Measurements from ENCODE around the gene SRSF1. TPM values are rescaled to one million over a fixed set of nuclear protein-coding genes. Genes with fewer than 3 reads are reported as not detected.
"Not testable (repeated sequence)": the region's sequence is repeated elsewhere in the genome, so short reads cannot be mapped to it uniquely, and the experiment has no call there.

The SRSF1 gene
- total and polyA plus RNA-seq, 7 experiments from 2014 or later, result 48.7 to 362 (median 122) TPM

GRCh38 chr17:57965521-57966160, 41.4 kb downstream of the SRSF1 start:
- POLR2A ChIA-PET, result interaction anchor here (1.3 kb wide), 1 partner anchor 29 kb away, joined by 3 read pairs; no protein-coding TSS in a partner anchor
- Mint-ChIP-seq H3K27ac (no peak overlapping the region), H3K27me3 (peaks cover 0 to 19% (median 0%) of the 10 kb centered on the region in 5 donors), H3K36me3 (no peaks in the 10 kb centered on the region), H3K4me1 (no peaks in the 10 kb centered on the region), H3K9me3 (no peaks in the 10 kb centered on the region), H3K4me3 (no peak overlapping the region)
- Histone ChIP-seq H3K9me3 (ENCODE audit: control insufficient read depth in 2 of 3, low read length in 3 of 3) (no peaks in the 10 kb centered on the region), H3K4me1 (ENCODE audit: control insufficient read depth in 2 of 2, insufficient read depth in 2 of 2, low read length in 2 of 2) (no peaks in the 10 kb centered on the region), H3K4me3 (ENCODE audit: low read length) (no peak overlapping the region), H3K36me3 (ENCODE audit: control insufficient read depth in 2 of 3, insufficient read depth in 3 of 3, low read length in 3 of 3) (no peaks in the 10 kb centered on the region), H3K27ac (ENCODE audit: low read depth, low read length) (no peak overlapping the region), H3K27me3 (ENCODE audit: control insufficient read depth in 2 of 2, insufficient read depth in 2 of 2, low read length in 2 of 2) (no peaks in the 10 kb centered on the region)
- ATAC-seq (no peak), DNase-seq (no peak)
- intact Hi-C loops (cut with micrococcal nuclease), result no loop called here
- CTCF ChIA-PET, result no interaction called here

GRCh38 chr17:57963149-57963511, 43.9 kb downstream of the SRSF1 start:
- ChIA-PET POLR2A (no interaction called here), CTCF (interaction anchor here (0.6 kb wide), 1 partner anchor 235 kb away, joined by 3 read pairs; no protein-coding TSS in a partner anchor)
- intact Hi-C loops (cut with micrococcal nuclease), result no loop called here
- no peak overlapping the region for H3K27ac Mint-ChIP-seq
- Histone ChIP-seq H3K36me3 (ENCODE audit: control insufficient read depth in 2 of 3, insufficient read depth in 3 of 3, low read length in 3 of 3) (no peaks in the 10 kb centered on the region), H3K4me3 (ENCODE audit: low read length) (no peak overlapping the region), H3K4me1 (ENCODE audit: control insufficient read depth in 2 of 2, insufficient read depth in 2 of 2, low read length in 2 of 2) (no peaks in the 10 kb centered on the region), H3K27ac (ENCODE audit: low read depth, low read length) (no peak overlapping the region), H3K27me3 (ENCODE audit: control insufficient read depth in 2 of 2, insufficient read depth in 2 of 2, low read length in 2 of 2) (no peaks in the 10 kb centered on the region), H3K9me3 (ENCODE audit: control insufficient read depth in 2 of 3, low read length in 3 of 3) (no peaks in the 10 kb centered on the region)
- DNase-seq, result no peak
- peaks cover 0 to 40% (median under 1%) of the 10 kb centered on the region in 5 donors for H3K27me3 Mint-ChIP-seq
- peaks cover 0 to 1% (median 0%) of the 10 kb centered on the region in 7 donors for H3K4me1 Mint-ChIP-seq
- ATAC-seq, result no peak
- no peaks in the 10 kb centered on the region for H3K36me3 Mint-ChIP-seq
- no peak overlapping the region for H3K4me3 Mint-ChIP-seq
- H3K9me3 Mint-ChIP-seq, result no peaks in the 10 kb centered on the region

- CTCF ChIA-PET, result no interaction called here
Observed at GRCh38 chr17:57962279-57963148, 44.5 kb downstream of the SRSF1 start.

GRCh38 chr17:57959929-57960328, 47.1 kb downstream of the SRSF1 start:
- ATAC-seq (no peak), DNase-seq (no peak)
- intact Hi-C loops (cut with micrococcal nuclease), result loop anchor here in 1 of 2 donors (5.0 kb wide), 1 partner anchor 37 kb away; no protein-coding TSS in a partner anchor
- Histone ChIP-seq H3K27me3 (ENCODE audit: control insufficient read depth in 2 of 2, insufficient read depth in 2 of 2, low read length in 2 of 2) (no peaks in the 10 kb centered on the region), H3K4me1 (ENCODE audit: control insufficient read depth in 2 of 2, insufficient read depth in 2 of 2, low read length in 2 of 2) (peaks cover 14% of the 10 kb centered on the region in 2 donors), H3K9me3 (ENCODE audit: control insufficient read depth in 2 of 3, low read length in 3 of 3) (no peaks in the 10 kb centered on the region), H3K36me3 (ENCODE audit: control insufficient read depth in 2 of 3, insufficient read depth in 3 of 3, low read length in 3 of 3) (no peaks in the 10 kb centered on the region), H3K27ac (ENCODE audit: low read depth, low read length) (no peak overlapping the region), H3K4me3 (ENCODE audit: low read length) (no peak overlapping the region)
- Mint-ChIP-seq H3K9me3 (no peaks in the 10 kb centered on the region), H3K27me3 (peaks cover 0 to 63% (median 4%) of the 10 kb centered on the region in 5 donors), H3K4me1 (peaks cover 6 to 20% (median 19%) of the 10 kb centered on the region in 7 donors), H3K4me3 (no peak overlapping the region), H3K27ac (no peak overlapping the region), H3K36me3 (no peaks in the 10 kb centered on the region)
- ChIA-PET CTCF (interaction anchor here (0.6 kb wide), 1 partner anchor 1232 kb away, joined by 3 read pairs; no protein-coding TSS in a partner anchor), POLR2A (no interaction called here)

More at GRCh38 chr17:57962279-57963148, 44.5 kb downstream of the SRSF1 start:
- ATAC-seq (no peak), DNase-seq (no peak)
- Mint-ChIP-seq H3K4me1 (peaks cover 0 to 4% (median 3%) of the 10 kb centered on the region in 7 donors), H3K4me3 (no peak overlapping the region), H3K27me3 (peaks cover 0 to 46% (median 4%) of the 10 kb centered on the region in 5 donors), H3K9me3 (no peaks in the 10 kb centered on the region), H3K27ac (peak overlapping the region in 1 of 9 donors; percentile 17), H3K36me3 (no peaks in the 10 kb centered on the region)
- Histone ChIP-seq H3K9me3 (ENCODE audit: control insufficient read depth in 2 of 3, low read length in 3 of 3) (no peaks in the 10 kb centered on the region), H3K4me1 (ENCODE audit: control insufficient read depth in 2 of 2, insufficient read depth in 2 of 2, low read length in 2 of 2) (no peaks in the 10 kb centered on the region), H3K27ac (ENCODE audit: low read depth, low read length) (no peak overlapping the region), H3K4me3 (ENCODE audit: low read length) (no peak overlapping the region), H3K27me3 (ENCODE audit: control insufficient read depth in 2 of 2, insufficient read depth in 2 of 2, low read length in 2 of 2) (no peaks in the 10 kb centered on the region), H3K36me3 (ENCODE audit: control insufficient read depth in 2 of 3, insufficient read depth in 3 of 3, low read length in 3 of 3) (no peaks in the 10 kb centered on the region)
- intact Hi-C loops (cut with micrococcal nuclease), result no loop called here
- POLR2A ChIA-PET, result no interaction called here

GRCh38 chr17:57958391-57958790, 48.7 kb downstream of the SRSF1 start:
- H3K36me3 Mint-ChIP-seq; CTCF ChIA-PET; POLR2A ChIA-PET; H3K4me3 Mint-ChIP-seq; H3K4me3 ChIP-seq (ENCODE audit: low read length); H3K36me3 ChIP-seq (ENCODE audit: control insufficient read depth in 2 of 3, insufficient read depth in 3 of 3, low read length in 3 of 3); H3K27me3 ChIP-seq (ENCODE audit: control insufficient read depth in 2 of 2, insufficient read depth in 2 of 2, low read length in 2 of 2); ATAC-seq; DNase-seq; H3K9me3 Mint-ChIP-seq; H3K9me3 ChIP-seq (ENCODE audit: control insufficient read depth in 2 of 3, low read length in 3 of 3); H3K27ac Mint-ChIP-seq; H3K27ac ChIP-seq (ENCODE audit: low read depth, low read length): not testable (repeated sequence)
- intact Hi-C loops (cut with micrococcal nuclease), result loop anchor here in 1 of 2 donors (5.0 kb wide), 1 partner anchor 39 kb away; no protein-coding TSS in a partner anchor
- H3K4me1 Mint-ChIP-seq, result peaks cover 6 to 24% (median 23%) of the 10 kb centered on the region in 7 donors
- peaks cover 14% of the 10 kb centered on the region in 2 donors for H3K4me1 ChIP-seq (ENCODE audit: control insufficient read depth in 2 of 2, insufficient read depth in 2 of 2, low read length in 2 of 2)
- H3K27me3 Mint-ChIP-seq, result peaks cover 4 to 70% (median 5%) of the 10 kb centered on the region in 5 donors

- peak overlapping the region in 2 of 9 donors; percentile 6 to 25 for H3K27ac Mint-ChIP-seq
- H3K36me3 ChIP-seq (ENCODE audit: control insufficient read depth in 2 of 3, insufficient read depth in 3 of 3, low read length in 3 of 3), result no peaks in the 10 kb centered on the region
- CTCF ChIA-PET, result no interaction called here
Observed at GRCh38 chr17:57957886-57958285, 49.2 kb downstream of the SRSF1 start.

More at GRCh38 chr17:57957886-57958285, 49.2 kb downstream of the SRSF1 start:
- H3K4me3 Mint-ChIP-seq, result peak overlapping the region in 4 of 10 donors; percentile 0 to 54 (median 14)
- Histone ChIP-seq H3K9me3 (ENCODE audit: control insufficient read depth in 2 of 3, low read length in 3 of 3) (no peaks in the 10 kb centered on the region), H3K4me1 (ENCODE audit: control insufficient read depth in 2 of 2, insufficient read depth in 2 of 2, low read length in 2 of 2) (peaks cover 14% of the 10 kb centered on the region in 2 donors), H3K27me3 (ENCODE audit: control insufficient read depth in 2 of 2, insufficient read depth in 2 of 2, low read length in 2 of 2) (no peaks in the 10 kb centered on the region), H3K4me3 (ENCODE audit: low read length) (no peak overlapping the region), H3K27ac (ENCODE audit: low read depth, low read length) (no peak overlapping the region)
- no peaks in the 10 kb centered on the region for H3K36me3 Mint-ChIP-seq
- peaks cover 4 to 73% (median 6%) of the 10 kb centered on the region in 5 donors for H3K27me3 Mint-ChIP-seq
- intact Hi-C loops (cut with micrococcal nuclease), result loop anchor here (2.0 to 5.0 kb wide), 2 partner anchors 29 to 39 kb away; no protein-coding TSS in a partner anchor
- DNase-seq, result no peak
- ATAC-seq, result no peak
- H3K4me1 Mint-ChIP-seq, result peaks cover 6 to 27% (median 24%) of the 10 kb centered on the region in 7 donors
- POLR2A ChIA-PET, result no interaction called here
- H3K9me3 Mint-ChIP-seq, result no peaks in the 10 kb centered on the region
